AG04450 (cell line): ENCODE data around the gene FAM210A. TPM values are rescaled to one million over a fixed set of nuclear protein-coding genes. Genes with fewer than 3 reads are reported as not detected.

ENCODE experiments used
- CTCF ChIA-PET: fragments of 300-600, 350-600 bp; formaldehyde crosslinking; extraction: SDS; loops from one replicate; lab custom pipeline; 2022; ENCODE audit warnings: antibody characterized with exemption, inconsistent platforms; lab: Charles Lee
- POLR2A ChIA-PET: fragments of 350-600 bp; formaldehyde crosslinking; extraction: SDS; loops from one replicate; lab custom pipeline; 2021; ENCODE audit warnings: antibody characterized with exemption, inconsistent platforms; lab: Yijun Ruan, JAX
- DNase-seq: peaks from one replicate; pipeline ENCODE4 v3.0.0-alpha.2; 2011; ENCODE audit warnings: low read depth, low spot score
- H3K27ac ChIP-seq: one replicate; pipeline ENCODE4 v1.5.1; 2012; ENCODE audit warnings: low read depth, low read length, control low read depth
- H3K27me3 ChIP-seq: one replicate; pipeline ENCODE4 v1.6.0; 2012; ENCODE audit warnings: low read length; ENCODE audit not compliant: control insufficient read depth, insufficient read depth
- H3K4me3 ChIP-seq: 2 replicates; pipeline ENCODE4 v1.5.1; 2011; ENCODE audit warnings: mild to moderate bottlenecking, low read depth, low read length, control low read depth
- H3K9me3 ChIP-seq: 2 replicates; pipeline ENCODE4 v1.5.1; 2012; ENCODE audit warnings: low read length; ENCODE audit not compliant: control insufficient read depth, insufficient read depth
- CTCF ChIP-seq: IDR thresholded peaks from 2 replicates; pipeline ENCODE4 v1.5.1; 2011; ENCODE audit warnings: low read depth, low read length, control low read depth, inconsistent platforms
- polyA minus RNA-seq: library from RNA; depleted of rRNA, polyadenylated mRNA; stranded (reverse); fragments of >200 nt; gene quantifications from 2 replicates; pipeline ENCODE4 v1.2.3, GENCODE V29; 2011; rRNA and poly(A)+ RNA removed
- polyA plus RNA-seq: library from polyadenylated mRNA; depleted of rRNA; stranded (reverse); fragments of >200 nt; gene quantifications from 2 replicates; pipeline ENCODE4 v1.2.3, GENCODE V29; 2011; rRNA removed

The FAM210A gene
- polyA plus RNA-seq = 10.9 and 12.9 TPM in 2 replicates
- 13.6 and 20.2 TPM in 2 replicates for polyA minus RNA-seq

- ChIA-PET POLR2A (interaction anchor here (0.6 to 0.7 kb wide), 2 partner anchors 40 to 79 kb away, joined by 3 to 4 read pairs; no protein-coding TSS in a partner anchor), CTCF (interaction anchor here (0.7 to 1.2 kb wide), 2 partner anchors 87 to 168 kb away, joined by 3 to 5 read pairs; no protein-coding TSS in a partner anchor)
- Histone ChIP-seq H3K9me3 (no peaks in the 10 kb centered on the region), H3K27me3 (no peaks in the 10 kb centered on the region), H3K27ac (peak within 1 kb of the TSS; percentile 96), H3K4me3 (peak within 1 kb of the TSS; percentile 92)
- peak; percentile 90 for DNase-seq
- TF ChIP-seq CTCF = no peak
Observed at GRCh38 chr18:13726232-13726971, at the start of gene FAM210A, which contains the start of gene RNMT. Gene FAM210A, minus strand, starts transcription at chr18:13726558. Its CDS starts 44,481 bp downstream, at chr18:13682077. Gene RNMT, plus strand, starts transcription at chr18:13726673. Its CDS starts 4,845 bp downstream, at chr18:13731518.

GRCh38 chr18:13775058-13775457 is 48.7 kb upstream of the FAM210A start:
- H3K27me3 ChIP-seq = no peaks in the 10 kb centered on the region
- H3K27ac ChIP-seq = no peak overlapping the region
- no peak overlapping the region for H3K4me3 ChIP-seq
- DNase-seq = no peak
- ChIA-PET POLR2A (no interaction called here), CTCF (no interaction called here)
- TF ChIP-seq CTCF = no peak
- no peaks in the 10 kb centered on the region for H3K9me3 ChIP-seq

- POLR2A ChIA-PET = no interaction called here
- H3K27ac ChIP-seq = no peak overlapping the region
- no peaks in the 10 kb centered on the region; the same call in 1 of the 2 replicates for H3K9me3 ChIP-seq
- no peak for TF ChIP-seq CTCF
- DNase-seq = no peak
- no peak overlapping the region for H3K4me3 ChIP-seq
- no peaks in the 10 kb centered on the region for H3K27me3 ChIP-seq
- CTCF ChIA-PET = no interaction called here
Observed at GRCh38 chr18:13762690-13763439, 36.5 kb upstream of the FAM210A start.

- Histone ChIP-seq H3K4me3 (no peak overlapping the region), H3K27ac (no peak overlapping the region), H3K9me3 (no peaks in the 10 kb centered on the region), H3K27me3 (no peaks in the 10 kb centered on the region)
- ChIA-PET POLR2A (no interaction called here), CTCF (no interaction called here)
- TF ChIP-seq CTCF = no peak
- DNase-seq = no peak
Observed at GRCh38 chr18:13760047-13760446, 33.7 kb upstream of the FAM210A start.
